Lung (tissue), 12 donors: Measurements from ENCODE around the gene FZD4. TPM values are rescaled to one million over a fixed set of nuclear protein-coding genes. Genes with fewer than 3 reads are reported as not detected.

ENCODE experiments used
- ATAC-seq: fragments of 200-7000 bp; cut with Tn5 transposase; one replicate; pipeline ENCODE4 v1.9.1; 2020; ENCODE audit warnings: moderate number of reproducible peaks; ENCODE audit not compliant: insufficient read depth, low FRiP score
- DNase-seq, 3 donors: peaks; one replicate each; pipeline ENCODE4 v3.0.0-alpha.2; 2013 to 2017
- H3K27ac ChIP-seq, 2 donors: one replicate each; pipeline ENCODE4 v1.5.1; 2013; ENCODE audit warnings: mild to moderate bottlenecking in 2 of 2, moderate library complexity in 2 of 2, control low read depth in 1 of 2, inconsistent platforms in 1 of 2, low read depth in 1 of 2, low read length in 1 of 2
- H3K27me3 ChIP-seq, 3 donors: one replicate each; pipeline ENCODE4 v1.5.1; 2013; ENCODE audit warnings: low read length in 2 of 3; ENCODE audit not compliant: control insufficient read depth in 3 of 3, insufficient read depth in 3 of 3
- H3K36me3 ChIP-seq, 4 donors: one replicate each; pipeline ENCODE4 v1.5.1; 2013; ENCODE audit warnings: low read length in 4 of 4, mild to moderate bottlenecking in 1 of 4, moderate library complexity in 1 of 4; ENCODE audit not compliant: control insufficient read depth in 4 of 4, insufficient read depth in 4 of 4
- H3K4me1 ChIP-seq, 5 donors: one replicate each; pipeline ENCODE4 v1.5.1; 2013; ENCODE audit warnings: low read length in 5 of 5, mild to moderate bottlenecking in 2 of 5, moderate library complexity in 1 of 5; ENCODE audit not compliant: control insufficient read depth in 5 of 5, insufficient read depth in 5 of 5
- H3K4me3 ChIP-seq: one replicate; pipeline ENCODE4 v1.5.1; 2013; ENCODE audit warnings: mild to moderate bottlenecking, control low read depth, moderate library complexity
- H3K9ac ChIP-seq, 2 donors: one replicate each; pipeline ENCODE4 v1.5.1; 2013; ENCODE audit warnings: low read length in 2 of 2, control low read depth in 1 of 2; ENCODE audit not compliant: insufficient read depth in 1 of 2
- H3K9me3 ChIP-seq, 4 donors: one replicate each; pipeline ENCODE4 v1.5.1; 2013; ENCODE audit warnings: low read length in 3 of 4, mild to moderate bottlenecking in 1 of 4, moderate library complexity in 1 of 4; ENCODE audit not compliant: control insufficient read depth in 4 of 4, insufficient read depth in 3 of 4
- whole genome bisulfite sequencing, 2 donors: extraction: QIAGEN DNeasy Blood & Tissue Kit; methylation state at CpG; one replicate each; pipeline ENCODE4 v1.1.7; 2013; 5-methylcytosine and 5-hydroxymethylcytosine counted together
- polyA plus RNA-seq, 2 donors: library from polyadenylated mRNA; stranded (reverse); fragments of 200-250 nt; gene quantifications; one replicate each; pipeline ENCODE4 v1.2.1, GENCODE V29; 2013
- total RNA-seq, 2 donors: library from RNA; depleted of rRNA in 1 of 2; stranded (reverse); fragments of >200 nt in 1 of 2; gene quantifications; one replicate each; pipeline ENCODE4 v1.2.1, GENCODE V29; 2014 to 2021
- TF ChIP-seq, protein P1 (sequence below): IDR thresholded peaks from 2 replicates; pipeline ENCODE4 v1.5.1; 2012; ENCODE audit warnings: mild to moderate bottlenecking; ENCODE audit errors: control extremely low read depth, extremely low read depth
- donor health status: control.
- donor health status: control.
- donor health status: Bipolar disorder and iron deficiency.
- donor health status: healthy.
- donor health status: DM: yes; HTN: yes; CAD: no.

FZD4 gene
- total and polyA plus RNA-seq, 4 donors, result 12.0 to 40.0 (median 20.9) TPM

DNA sequence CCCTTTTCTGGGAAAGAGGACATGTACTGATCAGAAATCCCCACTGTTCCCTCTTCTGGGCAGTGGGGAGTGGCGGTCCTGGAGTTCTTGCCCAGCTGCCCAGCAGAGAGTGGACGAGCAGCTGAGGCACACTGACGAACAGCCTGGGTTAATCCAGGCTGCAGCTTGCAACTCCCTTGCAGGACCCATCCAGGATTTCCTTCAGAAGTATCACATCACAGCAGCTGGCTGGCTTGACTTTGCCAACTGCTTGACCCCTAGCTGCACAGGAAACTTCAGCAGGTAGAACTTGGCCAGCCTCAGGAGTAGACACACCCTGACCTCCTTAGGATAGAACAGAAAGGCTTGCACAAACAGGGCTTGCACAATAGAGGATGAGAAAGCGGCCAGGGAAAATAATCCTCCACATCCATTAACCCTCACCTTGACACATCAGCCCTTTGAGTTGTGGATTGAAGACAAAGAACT lies 27.9 kb upstream of the FZD4 start:
- WGBS, 2 donors, result 56 to 70% methylated on average over 4 of the region's 4 CpGs
- TF ChIP-seq, protein P1, sequence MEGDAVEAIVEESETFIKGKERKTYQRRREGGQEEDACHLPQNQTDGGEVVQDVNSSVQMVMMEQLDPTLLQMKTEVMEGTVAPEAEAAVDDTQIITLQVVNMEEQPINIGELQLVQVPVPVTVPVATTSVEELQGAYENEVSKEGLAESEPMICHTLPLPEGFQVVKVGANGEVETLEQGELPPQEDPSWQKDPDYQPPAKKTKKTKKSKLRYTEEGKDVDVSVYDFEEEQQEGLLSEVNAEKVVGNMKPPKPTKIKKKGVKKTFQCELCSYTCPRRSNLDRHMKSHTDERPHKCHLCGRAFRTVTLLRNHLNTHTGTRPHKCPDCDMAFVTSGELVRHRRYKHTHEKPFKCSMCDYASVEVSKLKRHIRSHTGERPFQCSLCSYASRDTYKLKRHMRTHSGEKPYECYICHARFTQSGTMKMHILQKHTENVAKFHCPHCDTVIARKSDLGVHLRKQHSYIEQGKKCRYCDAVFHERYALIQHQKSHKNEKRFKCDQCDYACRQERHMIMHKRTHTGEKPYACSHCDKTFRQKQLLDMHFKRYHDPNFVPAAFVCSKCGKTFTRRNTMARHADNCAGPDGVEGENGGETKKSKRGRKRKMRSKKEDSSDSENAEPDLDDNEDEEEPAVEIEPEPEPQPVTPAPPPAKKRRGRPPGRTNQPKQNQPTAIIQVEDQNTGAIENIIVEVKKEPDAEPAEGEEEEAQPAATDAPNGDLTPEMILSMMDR, result no peak
- ATAC-seq, result no peak
- H3K9me3 ChIP-seq, result no peaks in the 10 kb centered on the region
- H3K4me1 ChIP-seq, result peaks cover 0 to 18% (median 3%) of the 10 kb centered on the region in 5 donors
- H3K9ac ChIP-seq, result no peak overlapping the region
- H3K4me3 ChIP-seq, result no peak overlapping the region
- no peak overlapping the region for H3K27ac ChIP-seq
- no peaks in the 10 kb centered on the region for H3K36me3 ChIP-seq
- peak in 1 of 3 donors; percentile 34 for DNase-seq
- H3K27me3 ChIP-seq, result no peaks in the 10 kb centered on the region

DNA sequence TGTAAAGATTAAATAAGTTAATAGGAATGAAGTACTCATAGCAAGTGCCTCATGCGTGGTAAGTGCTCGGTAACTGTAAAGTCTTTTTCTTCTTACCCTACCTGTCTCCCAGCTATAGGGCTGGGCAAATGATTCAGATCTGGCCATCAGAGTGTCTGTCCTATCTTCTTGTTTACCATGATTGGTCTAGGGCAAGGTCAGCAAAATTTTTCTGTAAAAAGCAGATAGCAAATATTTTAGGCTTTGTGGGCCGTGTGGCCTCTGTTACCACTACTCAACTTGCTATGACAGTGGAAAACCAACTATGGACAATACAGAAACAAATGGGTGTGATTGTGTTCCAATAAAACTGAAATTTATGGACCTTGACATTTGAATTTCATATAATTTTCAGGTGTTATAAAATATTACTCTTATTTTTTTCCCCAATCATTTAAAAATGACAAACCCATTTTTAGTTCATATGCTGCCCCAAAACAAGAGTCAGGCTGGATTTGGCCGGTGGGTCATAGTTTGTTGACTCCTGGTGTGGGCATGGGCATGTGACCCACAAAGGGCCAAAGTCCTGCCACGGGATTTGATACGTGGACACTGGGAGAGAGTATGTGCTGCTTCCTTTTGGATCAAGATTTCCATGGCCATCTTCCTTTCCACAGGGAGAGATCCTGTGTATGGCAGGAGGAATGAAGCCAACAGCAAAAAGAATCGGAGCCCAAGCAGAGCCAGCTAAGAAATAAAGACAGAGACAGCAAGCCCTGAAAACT lies 26.8 kb upstream of the FZD4 start:
- TF ChIP-seq, protein P1, result no peak
- H3K9me3 ChIP-seq, result no peaks in the 10 kb centered on the region
- DNase-seq, result no peak
- H3K4me3 ChIP-seq, result no peak overlapping the region
- no peak overlapping the region for H3K9ac ChIP-seq
- H3K4me1 ChIP-seq, result peaks cover 0 to 18% (median 3%) of the 10 kb centered on the region in 5 donors
- H3K27ac ChIP-seq, result no peak overlapping the region
- no peaks in the 10 kb centered on the region for H3K27me3 ChIP-seq
- ATAC-seq, result no peak
- 94% methylated on average over 7 of the region's 7 CpGs for WGBS, 2 donors
- H3K36me3 ChIP-seq, result no peaks in the 10 kb centered on the region

DNA sequence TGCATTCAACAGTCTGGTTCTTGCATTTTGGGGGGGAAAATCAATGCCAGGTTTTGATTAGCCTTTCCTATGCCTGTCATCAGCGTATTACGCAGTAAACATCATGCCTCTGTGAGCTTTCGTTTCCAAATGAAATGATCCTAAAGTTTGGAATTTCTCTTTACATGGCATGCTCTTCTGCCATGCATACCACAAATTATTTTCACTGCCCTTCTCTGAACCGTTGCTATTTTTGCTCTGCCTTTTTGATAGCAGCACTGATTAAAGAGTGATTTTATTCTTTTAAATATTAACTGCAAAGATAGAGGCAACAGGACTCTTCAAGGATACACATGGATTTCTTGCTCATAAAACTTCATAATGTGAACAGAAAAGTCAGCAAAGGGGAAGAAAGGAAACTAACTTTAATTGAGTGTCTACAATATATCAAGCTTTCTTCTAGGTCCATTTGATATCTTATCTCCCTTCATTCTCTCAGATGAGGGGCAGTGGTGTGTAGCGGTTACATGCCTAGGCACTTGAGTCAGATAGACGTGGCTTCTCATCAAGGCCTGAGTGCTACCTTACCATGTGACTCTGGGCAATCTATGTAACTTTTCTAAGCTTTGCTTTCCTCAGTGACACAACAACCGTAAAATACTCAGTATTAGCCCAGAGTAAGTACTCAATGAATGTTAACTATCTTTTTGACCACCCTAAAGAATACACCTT lies 25.0 kb upstream of the FZD4 start:
- WGBS, 2 donors, result 73 to 80% methylated on average over 7 of the region's 7 CpGs
- DNase-seq (no peak), ATAC-seq (no peak)
- TF ChIP-seq, protein P1, result no peak
- Histone ChIP-seq H3K9me3 (no peaks in the 10 kb centered on the region), H3K9ac (no peak overlapping the region), H3K4me1 (peaks cover 0 to 20% (median 3%) of the 10 kb centered on the region in 5 donors), H3K27ac (no peak overlapping the region), H3K27me3 (no peaks in the 10 kb centered on the region), H3K4me3 (no peak overlapping the region), H3K36me3 (no peaks in the 10 kb centered on the region)
